ENCODE data around the gene RHOT2. TPM values are rescaled to one million over a fixed set of nuclear protein-coding genes. Genes with fewer than 3 reads are reported as not detected.

Gene RHOT2
- total and polyA plus RNA-seq, 2 experiments from 2014 or later = 129 to 163 TPM

- Mint-ChIP-seq H3K9me3 (no peaks in the 10 kb centered on the region; the same call in 2 of the 3 replicates), H3K27ac (no peak overlapping the region), H3K4me1 (peaks cover 12% of the 10 kb centered on the region; the same call in 2 of the 3 replicates), H3K27me3 (ENCODE audit: insufficient read depth, low read depth, poor library complexity) (peaks cover 6% of the 10 kb centered on the region), H3K4me3 (no peak overlapping the region), H3K36me3 (ENCODE audit: low read depth) (peaks cover 21% of the 10 kb centered on the region)
- Histone ChIP-seq H2AFZ (no peak overlapping the region), H3K4me1 (ENCODE audit: insufficient read depth) (peaks cover 8% of the 10 kb centered on the region; the same call in 1 of the 2 replicates), H3K36me3 (ENCODE audit: insufficient read depth) (peaks cover 11% of the 10 kb centered on the region; the same call in 1 of the 2 replicates), H4K20me1 (replicated peaks; ENCODE audit: insufficient read depth) (peaks cover 3% of the 10 kb centered on the region), H3K9me2 (ENCODE audit: insufficient read depth) (no peaks in the 10 kb centered on the region), H3K4me3 (no peak overlapping the region), H3K27me3 (ENCODE audit: insufficient read depth) (no peaks in the 10 kb centered on the region), H3K27ac (ENCODE audit: low read depth) (no peak overlapping the region), H3F3A (replicated peaks; ENCODE audit: low read depth) (peaks cover 21% of the 10 kb centered on the region; the same call in 1 of the 2 replicates), H3K4me2 (no peak overlapping the region), H3K79me2 (replicated peaks; ENCODE audit: insufficient read depth) (peaks cover 16% of the 10 kb centered on the region)
- DNase-seq (ENCODE audit: low spot score) (no peak), ATAC-seq (no peak)
- no peak for TF ChIP-seq CREB1 (CRISPR knock-in tag; IDR thresholded peaks at IDR 0.05; ENCODE audit: low read depth)
- TF ChIP-seq ZNF462 (CRISPR knock-in tag; IDR thresholded peaks at IDR 0.05) = no peak
- no peak for TF ChIP-seq NANOG (IDR thresholded peaks at IDR 0.05; ENCODE audit: borderline replicate concordance)
- TF ChIP-seq ETS1 (IDR thresholded peaks at IDR 0.05) = no peak
- no peak for TF ChIP-seq ZNF331 (CRISPR knock-in tag; IDR thresholded peaks at IDR 0.05; ENCODE audit: low read depth)
- no peak for TF ChIP-seq EZH2 (IDR thresholded peaks at IDR 0.05; ENCODE audit: low read depth, unreplicated experiment)
- TF ChIP-seq ZNF114 (CRISPR knock-in tag; IDR thresholded peaks at IDR 0.05) = no peak
- TF ChIP-seq CTCF (conservative IDR thresholded peaks at IDR 0.05; ENCODE audit: low read depth in 2 of 2) = no peak
Observed at GRCh38 chr16:672371-672770, 4.4 kb downstream of the RHOT2 start.
